Osteoblast (primary cell): ENCODE data around the gene SNX27. TPM values are rescaled to one million over a fixed set of nuclear protein-coding genes. Genes with fewer than 3 reads are reported as not detected.

ENCODE experiments used
- DNase-seq: peaks from one replicate; pipeline ENCODE4 v3.0.0; 2011; ENCODE audit warnings: low spot score, mixed read lengths; ENCODE audit not compliant: insufficient read length; ENCODE audit errors: missing footprints
- H2AFZ ChIP-seq: 2 replicates; pipeline ENCODE4 v1.6.0; 2011; ENCODE audit warnings: mild to moderate bottlenecking, low read length
- H3K27ac ChIP-seq: 2 replicates; pipeline ENCODE4 v1.5.1; 2011; ENCODE audit warnings: mild to moderate bottlenecking, low read depth, low read length, moderate library complexity
- H3K27me3 ChIP-seq: 2 replicates; pipeline ENCODE4 v1.6.0; 2012; ENCODE audit warnings: mild to moderate bottlenecking, control low read depth, inconsistent platforms, low read length, moderate library complexity; ENCODE audit not compliant: insufficient read depth
- H3K36me3 ChIP-seq: 2 replicates; pipeline ENCODE4 v1.5.1; 2011; ENCODE audit warnings: mild to moderate bottlenecking, low read length, control low read depth, moderate library complexity; ENCODE audit not compliant: insufficient read depth
- H3K4me1 ChIP-seq: 2 replicates; pipeline ENCODE4 v1.5.1; 2011; ENCODE audit warnings: mild to moderate bottlenecking, low read length, control low read depth, moderate library complexity; ENCODE audit not compliant: insufficient read depth
- H3K4me2 ChIP-seq: 2 replicates; pipeline ENCODE4 v1.6.0; 2011; ENCODE audit warnings: mild to moderate bottlenecking, low read length; ENCODE audit not compliant: insufficient read depth
- H3K4me3 ChIP-seq: fragments of 200-600 bp; sonication (generic); 3 replicates; pipeline ENCODE4 v1.5.1; 2012; ENCODE audit warnings: mild to moderate bottlenecking, low read length, inconsistent platforms; ENCODE audit not compliant: insufficient read depth
- H3K79me2 ChIP-seq: 2 replicates; pipeline ENCODE4 v1.6.0; 2012; ENCODE audit warnings: mild to moderate bottlenecking, low read length, control low read depth, inconsistent platforms; ENCODE audit not compliant: insufficient read depth
- H3K9me3 ChIP-seq: 2 replicates; pipeline ENCODE4 v1.5.1; 2011; ENCODE audit warnings: low read depth, low read length, control low read depth
- H4K20me1 ChIP-seq: 2 replicates; pipeline ENCODE4 v1.6.0; 2012; ENCODE audit warnings: mild to moderate bottlenecking, low read length, control low read depth; ENCODE audit not compliant: insufficient read depth
- CTCF ChIP-seq: IDR thresholded peaks from 2 replicates; pipeline ENCODE4 v1.5.1; 2011; ENCODE audit warnings: mild to moderate bottlenecking, low read depth, low read length, moderate library complexity; ENCODE audit errors: extremely low read depth
- total RNA-seq: library from RNA; depleted of rRNA; stranded (reverse); fragments of >200 nt; gene quantifications from 2 replicates; pipeline ENCODE4 v1.2.3, GENCODE V29; 2012

The SNX27 gene
- total RNA-seq, 1 donor: 23.5 TPM

DNA sequence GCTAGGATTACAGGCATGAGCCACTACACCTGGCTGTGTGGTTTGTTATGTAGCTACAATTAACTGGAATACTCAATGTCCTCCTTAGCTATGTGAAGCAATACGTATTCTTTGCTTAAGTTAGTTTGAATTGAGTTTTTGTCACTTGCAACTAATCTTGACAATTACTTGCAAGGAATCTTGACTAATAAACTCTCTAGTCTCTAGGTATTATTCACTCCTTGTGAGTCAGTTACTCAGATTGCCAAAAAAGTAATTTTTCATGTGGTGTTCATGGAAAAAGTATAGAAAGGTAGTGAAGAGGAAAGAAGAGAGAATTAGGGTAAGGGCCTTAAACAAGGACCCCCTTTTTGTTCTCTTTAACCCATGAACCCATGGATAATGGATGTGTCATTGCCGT, 7.6 kb upstream of the SNX27 start:
- H3K4me1 ChIP-seq: peaks cover 5% of the 10 kb centered on the region
- no peak overlapping the region for H3K27ac ChIP-seq
- no peaks in the 10 kb centered on the region for H3K79me2 ChIP-seq
- H3K36me3 ChIP-seq: no peaks in the 10 kb centered on the region
- no peak for DNase-seq
- H4K20me1 ChIP-seq: no peaks in the 10 kb centered on the region
- H3K27me3 ChIP-seq: no peaks in the 10 kb centered on the region
- H3K4me3 ChIP-seq: no peak overlapping the region
- no peaks in the 10 kb centered on the region for H3K9me3 ChIP-seq
- no peak overlapping the region for H3K4me2 ChIP-seq
- no peak overlapping the region for H2AFZ ChIP-seq
- TF ChIP-seq CTCF: no peak

DNA sequence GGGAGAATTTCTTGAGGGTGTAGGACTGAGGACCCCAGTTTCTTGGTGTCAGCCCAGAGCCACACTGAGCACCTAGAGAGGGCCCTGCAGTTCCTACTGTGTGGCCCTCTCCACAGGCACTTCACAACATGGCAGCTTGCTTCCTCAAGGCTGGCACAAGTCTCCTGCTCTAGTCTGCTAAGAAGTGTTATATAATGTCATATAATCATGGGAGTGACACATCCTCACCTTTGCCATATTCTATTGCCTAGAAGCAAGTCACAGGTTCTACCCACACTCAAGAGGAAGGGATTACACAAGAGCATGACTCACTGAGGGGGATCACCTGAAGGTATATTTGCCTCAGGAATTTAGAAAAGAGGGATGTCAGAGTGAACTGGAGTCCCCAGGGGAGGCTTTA, 5.5 kb upstream of the SNX27 start:
- Histone ChIP-seq H3K79me2 (no peaks in the 10 kb centered on the region), H3K4me2 (no peak overlapping the region), H3K36me3 (no peaks in the 10 kb centered on the region), H2AFZ (no peak overlapping the region), H3K9me3 (no peaks in the 10 kb centered on the region), H4K20me1 (no peaks in the 10 kb centered on the region), H3K4me3 (no peak overlapping the region), H3K27ac (no peak overlapping the region), H3K27me3 (no peaks in the 10 kb centered on the region), H3K4me1 (peaks cover 9% of the 10 kb centered on the region)
- no peak for TF ChIP-seq CTCF
- DNase-seq: no peak

DNA sequence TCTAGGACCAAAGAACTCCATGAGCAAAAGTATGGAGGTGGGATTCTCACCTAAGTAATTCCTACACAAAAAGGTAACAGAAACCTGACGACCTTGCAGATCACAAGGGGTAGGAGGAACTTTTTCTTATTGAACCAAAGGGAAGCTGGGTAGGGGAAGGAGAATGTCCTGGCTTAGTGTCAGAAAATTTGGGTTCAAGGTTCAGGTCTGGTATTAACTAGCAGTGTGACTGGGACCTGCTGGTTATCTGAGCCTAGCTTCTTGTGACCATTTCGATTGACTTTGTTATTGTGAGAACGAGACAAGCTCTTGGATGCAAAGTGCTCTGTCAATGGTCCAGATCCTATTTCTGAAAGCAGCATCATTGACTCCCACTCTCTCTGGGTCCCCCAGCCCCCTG, 5.0 kb upstream of the SNX27 start:
- Histone ChIP-seq H2AFZ (no peak overlapping the region), H3K27me3 (no peaks in the 10 kb centered on the region), H3K4me2 (no peak overlapping the region), H4K20me1 (no peaks in the 10 kb centered on the region), H3K36me3 (no peaks in the 10 kb centered on the region), H3K4me1 (peaks cover 12% of the 10 kb centered on the region), H3K27ac (no peak overlapping the region), H3K9me3 (no peaks in the 10 kb centered on the region), H3K4me3 (no peak overlapping the region), H3K79me2 (no peaks in the 10 kb centered on the region)
- TF ChIP-seq CTCF: no peak
- DNase-seq: no peak

DNA sequence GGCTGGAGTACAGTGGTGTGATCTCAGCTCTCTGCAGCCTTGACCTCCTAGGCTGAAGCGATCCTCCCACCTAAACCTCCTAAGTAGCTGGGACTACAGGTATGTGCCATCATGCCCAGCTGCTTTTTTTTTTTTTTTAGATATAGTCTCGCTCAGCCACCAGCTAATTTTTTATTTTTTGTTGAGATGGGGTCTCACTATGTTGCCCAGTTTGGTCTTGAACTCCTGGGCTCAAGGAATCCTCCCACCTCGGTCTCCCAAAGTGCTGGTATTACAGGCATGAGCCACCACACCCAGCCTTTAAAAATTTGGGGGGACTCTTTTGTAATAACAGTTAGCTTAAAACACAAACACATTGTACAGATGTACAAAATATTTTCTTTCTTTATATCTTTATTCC, 1.7 kb upstream of the SNX27 start:
- no peak overlapping the region for H3K4me2 ChIP-seq
- peaks cover 24% of the 10 kb centered on the region for H3K79me2 ChIP-seq
- no peak for TF ChIP-seq CTCF
- no peak for DNase-seq
- H3K4me1 ChIP-seq: peaks cover 20% of the 10 kb centered on the region
- H3K36me3 ChIP-seq: no peaks in the 10 kb centered on the region
- no peak overlapping the region for H2AFZ ChIP-seq
- H3K27me3 ChIP-seq: no peaks in the 10 kb centered on the region
- no peak overlapping the region for H3K4me3 ChIP-seq
- H3K27ac ChIP-seq: no peak overlapping the region
- H4K20me1 ChIP-seq: no peaks in the 10 kb centered on the region
- no peaks in the 10 kb centered on the region for H3K9me3 ChIP-seq
